GM12865 (cell line): ENCODE data around the gene EGFL6.
"Not testable (repeated sequence)": the region's sequence is repeated elsewhere in the genome, so short reads cannot be mapped to it uniquely, and the experiment has no call there.

Experiments
- DNase-seq: peaks from one replicate; pipeline ENCODE4 v3.0.0; 2010; ENCODE audit warnings: low read depth
- H3K4me3 ChIP-seq: 2 replicates; pipeline ENCODE4 v1.5.1; 2011; ENCODE audit warnings: mild to moderate bottlenecking, low read depth, low read length, control low read depth
- TF ChIP-seq, protein P1 (sequence below): IDR thresholded peaks from 2 replicates; pipeline ENCODE4 v1.5.1; 2011; ENCODE audit warnings: low read length, control low read depth, low read depth, inconsistent platforms; ENCODE audit not compliant: insufficient read depth; ENCODE audit errors: missing control alignments

The EGFL6 gene

DNA sequence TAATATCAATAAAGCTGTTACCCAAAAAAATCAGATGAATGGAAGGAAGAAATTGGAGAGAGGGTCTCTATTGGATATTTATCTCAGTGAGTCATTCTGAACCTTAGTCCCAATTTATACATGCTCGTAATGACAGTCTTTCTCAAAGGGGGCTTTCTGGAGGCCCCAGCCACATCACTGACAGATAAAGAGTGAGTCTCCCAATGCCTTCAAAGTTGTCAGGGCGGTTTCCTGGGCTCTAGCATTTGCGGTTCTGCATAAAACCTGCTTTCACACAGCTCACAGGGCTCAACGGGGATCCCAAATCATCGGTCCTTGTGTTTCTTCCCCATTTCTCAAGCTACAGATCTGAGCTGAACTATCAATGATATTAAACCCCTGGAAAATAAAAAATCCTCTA lies 100.8 kb downstream of the EGFL6 start:
- TF ChIP-seq, protein P1, sequence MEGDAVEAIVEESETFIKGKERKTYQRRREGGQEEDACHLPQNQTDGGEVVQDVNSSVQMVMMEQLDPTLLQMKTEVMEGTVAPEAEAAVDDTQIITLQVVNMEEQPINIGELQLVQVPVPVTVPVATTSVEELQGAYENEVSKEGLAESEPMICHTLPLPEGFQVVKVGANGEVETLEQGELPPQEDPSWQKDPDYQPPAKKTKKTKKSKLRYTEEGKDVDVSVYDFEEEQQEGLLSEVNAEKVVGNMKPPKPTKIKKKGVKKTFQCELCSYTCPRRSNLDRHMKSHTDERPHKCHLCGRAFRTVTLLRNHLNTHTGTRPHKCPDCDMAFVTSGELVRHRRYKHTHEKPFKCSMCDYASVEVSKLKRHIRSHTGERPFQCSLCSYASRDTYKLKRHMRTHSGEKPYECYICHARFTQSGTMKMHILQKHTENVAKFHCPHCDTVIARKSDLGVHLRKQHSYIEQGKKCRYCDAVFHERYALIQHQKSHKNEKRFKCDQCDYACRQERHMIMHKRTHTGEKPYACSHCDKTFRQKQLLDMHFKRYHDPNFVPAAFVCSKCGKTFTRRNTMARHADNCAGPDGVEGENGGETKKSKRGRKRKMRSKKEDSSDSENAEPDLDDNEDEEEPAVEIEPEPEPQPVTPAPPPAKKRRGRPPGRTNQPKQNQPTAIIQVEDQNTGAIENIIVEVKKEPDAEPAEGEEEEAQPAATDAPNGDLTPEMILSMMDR = no peak
- peak; percentile 63 for DNase-seq
- peak overlapping the region; percentile 50 for H3K4me3 ChIP-seq

GRCh38 chrX:13673016-13673415 lies 103.6 kb downstream of the EGFL6 start:
- no peak for DNase-seq
- no peak overlapping the region for H3K4me3 ChIP-seq
- TF ChIP-seq, protein P1 = no peak

DNA sequence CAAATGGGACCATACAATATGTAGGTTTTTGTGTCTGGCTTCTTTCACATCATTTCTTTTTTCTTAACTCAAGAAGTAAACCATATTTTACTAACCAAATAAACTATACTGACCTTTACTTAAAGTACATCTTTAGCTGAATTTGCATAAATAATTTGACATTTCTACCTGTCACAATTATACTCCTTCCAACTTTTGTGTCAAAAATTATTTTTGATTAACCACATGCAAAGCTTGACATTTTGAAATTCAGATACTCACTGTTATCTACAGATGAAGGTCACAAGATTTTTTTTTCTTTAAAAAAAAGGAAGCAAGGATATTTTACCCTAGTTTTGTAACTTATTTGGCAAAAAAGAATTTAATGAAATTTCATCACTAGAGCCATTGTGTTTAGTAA lies 107.5 kb downstream of the EGFL6 start:
- H3K4me3 ChIP-seq = no peak overlapping the region
- TF ChIP-seq, protein P1 = no peak
- no peak for DNase-seq

DNA sequence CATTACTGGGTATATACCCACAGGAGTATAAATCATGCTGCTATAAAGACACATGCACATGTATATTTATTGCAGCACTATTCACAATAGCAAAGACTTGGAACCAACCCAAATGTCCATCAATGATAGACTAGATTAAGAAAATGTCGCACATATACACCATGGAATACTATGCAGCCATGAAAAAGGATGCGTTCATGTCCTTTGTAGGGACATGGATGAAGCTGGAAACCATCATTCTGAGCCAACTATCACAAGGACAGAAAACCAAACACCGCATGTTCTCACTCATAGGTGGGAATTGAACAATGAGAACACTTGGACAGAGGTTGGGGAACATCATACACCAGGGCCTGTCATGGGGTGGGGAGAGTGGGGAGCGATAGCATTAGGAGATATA lies 110.3 kb downstream of the EGFL6 start:
- H3K4me3 ChIP-seq, DNase-seq: not testable (repeated sequence)

- H3K4me3 ChIP-seq = no peak overlapping the region
- TF ChIP-seq, protein P1 = no peak
- no peak for DNase-seq
Observed at GRCh38 chrX:13681595-13681994, 112.2 kb downstream of the EGFL6 start.
